PC-3 (cell line): Measurements from ENCODE around the gene SFXN2. TPM values are rescaled to one million over a fixed set of nuclear protein-coding genes. Genes with fewer than 3 reads are reported as not detected.

Experiments
- ATAC-seq: fragments of 200-7000 bp; cut with Tn5 transposase; 2 replicates; pipeline ENCODE4 v1.9.1; 2020; ENCODE audit warnings: mild to moderate bottlenecking, moderate library complexity
- BruUV-seq: library from RNA; stranded (reverse); fragments of 400-500 nt; replicated peaks from 2 replicates; lab custom pipeline; 2021; lab: Mats Ljungman, UMichigan
- CTCF ChIA-PET: fragments of 300-600 bp; sonication (Branson Sonifier 250); formaldehyde crosslinking; loops from one replicate; lab custom pipeline; 2022; ENCODE audit warnings: antibody characterized with exemption; lab: Charles Lee
- POLR2A ChIA-PET: fragments of 300-600 bp; sonication (Branson Sonifier 250); formaldehyde crosslinking; loops from one replicate; lab custom pipeline; 2022; ENCODE audit warnings: antibody characterized with exemption; ENCODE audit not compliant: unreplicated experiment; lab: Charles Lee
- DNase-seq: peaks from one replicate; pipeline ENCODE4 v3.0.0-alpha.2; 2015
- H2AFZ ChIP-seq: fragments of 300-600 bp; sonication (generic); 2 replicates; pipeline ENCODE4 v1.6.0; 2016; ENCODE audit warnings: antibody characterized with exemption, low read length
- H3F3A ChIP-seq: fragments of 300-600 bp; sonication (generic); one replicate; pipeline ENCODE4 v1.6.0; 2017; ENCODE audit warnings: antibody characterized with exemption, low read length, control low read depth, mild to moderate bottlenecking; ENCODE audit not compliant: unreplicated experiment
- H3K27ac ChIP-seq: fragments of 300-600 bp; sonication (generic); 2 replicates; pipeline ENCODE4 v1.5.1; 2016; ENCODE audit warnings: mild to moderate bottlenecking, low read length
- H3K27me3 ChIP-seq: fragments of 300-600 bp; sonication (generic); 2 replicates; pipeline ENCODE4 v1.6.1; 2016; ENCODE audit warnings: low read length, mixed read lengths
- H3K36me3 ChIP-seq: fragments of 300-600 bp; sonication (generic); 2 replicates; pipeline ENCODE4 v1.6.1; 2016; ENCODE audit warnings: low read depth, mixed run types, low read length, mixed read lengths
- H3K4me1 ChIP-seq: fragments of 300-600 bp; sonication (generic); 2 replicates; pipeline ENCODE4 v1.5.1; 2016; ENCODE audit warnings: low read length; ENCODE audit not compliant: insufficient read depth
- H3K4me2 ChIP-seq: fragments of 300-600 bp; sonication (generic); 2 replicates; pipeline ENCODE4 v1.6.0; 2016; ENCODE audit warnings: low read length
- H3K4me3 ChIP-seq: fragments of 300-600 bp; sonication (generic); 2 replicates; pipeline ENCODE4 v1.5.1; 2016; ENCODE audit warnings: mild to moderate bottlenecking, low read length, mixed read lengths
- H3K79me2 ChIP-seq: fragments of 300-600 bp; sonication (generic); 2 replicates; pipeline ENCODE4 v1.6.1; 2017; ENCODE audit warnings: low read length, mixed read lengths
- H3K9ac ChIP-seq: fragments of 300-600 bp; sonication (generic); 2 replicates; pipeline ENCODE4 v1.6.0; 2016; ENCODE audit warnings: mild to moderate bottlenecking, low read length
- H3K9me2 ChIP-seq: fragments of 300-600 bp; sonication (generic); replicated peaks from 2 replicates; pipeline ENCODE4 v1.6.1; 2016; ENCODE audit warnings: mixed run types, low read length, mixed read lengths
- H3K9me3 ChIP-seq: fragments of 300-600 bp; sonication (generic); 2 replicates; pipeline ENCODE4 v1.6.1; 2016; ENCODE audit warnings: low read length, mixed read lengths
- H4K20me1 ChIP-seq: fragments of 300-600 bp; sonication (generic); 2 replicates; pipeline ENCODE4 v1.6.1; 2016; ENCODE audit warnings: low read length, mixed read lengths
- EZH2 ChIP-seq: fragments of 300-600 bp; sonication (generic); IDR thresholded peaks from one replicate; pipeline ENCODE4 v1.6.1; 2017; ENCODE audit warnings: antibody characterized with exemption, mild to moderate bottlenecking, low read length; ENCODE audit not compliant: unreplicated experiment
- EZH2phosphoT487 ChIP-seq: fragments of 300-600 bp; sonication (generic); IDR thresholded peaks from 2 replicates; pipeline ENCODE4 v1.6.1; 2018; ENCODE audit warnings: mild to moderate bottlenecking, antibody characterized with exemption, low read length, borderline replicate concordance
- intact Hi-C: fragments of 100-400 bp; cut with micrococcal nuclease; formaldehyde crosslinking; loops from 2 replicates; pipeline ENCODE4 v1.9.0; 2023
- total RNA-seq: library from RNA; depleted of rRNA; stranded (reverse); fragments of >200 nt; gene quantifications from 2 replicates; pipeline ENCODE4 v1.2.3, GENCODE V29; 2014
- TF ChIP-seq, protein P1 (sequence below): fragments of 300-600 bp; sonication (generic); conservative IDR thresholded peaks from 2 replicates; pipeline ENCODE4 v1.5.1; 2017; ENCODE audit warnings: antibody characterized with exemption, low read depth, mild to moderate bottlenecking, low read length

The SFXN2 gene
- total RNA-seq, 1 experiment from 2014 or later: 10.3 TPM

DNA sequence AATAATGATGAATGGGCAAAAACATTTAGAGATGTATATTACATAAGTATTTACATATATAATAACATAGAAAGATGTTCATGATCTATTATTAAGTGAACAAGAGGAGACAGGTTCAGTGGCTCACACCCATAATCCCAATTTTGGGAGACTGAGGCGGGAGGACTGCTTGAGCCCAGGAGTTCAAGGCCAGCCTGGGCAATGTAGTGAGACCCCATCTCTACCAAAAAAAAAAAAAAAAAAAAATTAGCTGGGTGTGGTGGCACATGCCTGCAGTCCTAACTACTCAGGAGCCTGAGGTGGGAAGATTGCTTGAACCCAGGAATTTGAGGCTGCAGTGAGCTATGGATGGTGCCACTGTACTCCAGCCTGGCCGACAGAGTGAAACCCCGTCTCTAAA is 12.6 kb upstream of the SFXN2 start:
- no peaks in the 10 kb centered on the region for H3K9me3 ChIP-seq
- no peak overlapping the region for H3K4me3 ChIP-seq
- H4K20me1 ChIP-seq: no peaks in the 10 kb centered on the region
- H2AFZ ChIP-seq: no peak overlapping the region
- no peak overlapping the region for H3K9ac ChIP-seq
- H3F3A ChIP-seq: no peaks in the 10 kb centered on the region
- no TSS peak for BruUV-seq
- CTCF ChIA-PET: interaction anchor here (0.7 kb wide), 1 partner anchor 58 kb away, joined by 3 read pairs; no protein-coding TSS in a partner anchor
- intact Hi-C loops: no loop called here
- H3K27ac ChIP-seq: no peak overlapping the region
- POLR2A ChIA-PET: no interaction called here
- no peak overlapping the region for H3K4me2 ChIP-seq
- no peaks in the 10 kb centered on the region for H3K79me2 ChIP-seq
- no peaks in the 10 kb centered on the region for H3K9me2 ChIP-seq
- DNase-seq (no peak), ATAC-seq (no peak)
- no peaks in the 10 kb centered on the region; the same call in 1 of the 2 replicates for H3K4me1 ChIP-seq
- H3K27me3 ChIP-seq: no peaks in the 10 kb centered on the region
- TF ChIP-seq EZH2: no peak
- TF ChIP-seq, protein P1, sequence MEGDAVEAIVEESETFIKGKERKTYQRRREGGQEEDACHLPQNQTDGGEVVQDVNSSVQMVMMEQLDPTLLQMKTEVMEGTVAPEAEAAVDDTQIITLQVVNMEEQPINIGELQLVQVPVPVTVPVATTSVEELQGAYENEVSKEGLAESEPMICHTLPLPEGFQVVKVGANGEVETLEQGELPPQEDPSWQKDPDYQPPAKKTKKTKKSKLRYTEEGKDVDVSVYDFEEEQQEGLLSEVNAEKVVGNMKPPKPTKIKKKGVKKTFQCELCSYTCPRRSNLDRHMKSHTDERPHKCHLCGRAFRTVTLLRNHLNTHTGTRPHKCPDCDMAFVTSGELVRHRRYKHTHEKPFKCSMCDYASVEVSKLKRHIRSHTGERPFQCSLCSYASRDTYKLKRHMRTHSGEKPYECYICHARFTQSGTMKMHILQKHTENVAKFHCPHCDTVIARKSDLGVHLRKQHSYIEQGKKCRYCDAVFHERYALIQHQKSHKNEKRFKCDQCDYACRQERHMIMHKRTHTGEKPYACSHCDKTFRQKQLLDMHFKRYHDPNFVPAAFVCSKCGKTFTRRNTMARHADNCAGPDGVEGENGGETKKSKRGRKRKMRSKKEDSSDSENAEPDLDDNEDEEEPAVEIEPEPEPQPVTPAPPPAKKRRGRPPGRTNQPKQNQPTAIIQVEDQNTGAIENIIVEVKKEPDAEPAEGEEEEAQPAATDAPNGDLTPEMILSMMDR: no peak
- no peaks in the 10 kb centered on the region for H3K36me3 ChIP-seq

DNA sequence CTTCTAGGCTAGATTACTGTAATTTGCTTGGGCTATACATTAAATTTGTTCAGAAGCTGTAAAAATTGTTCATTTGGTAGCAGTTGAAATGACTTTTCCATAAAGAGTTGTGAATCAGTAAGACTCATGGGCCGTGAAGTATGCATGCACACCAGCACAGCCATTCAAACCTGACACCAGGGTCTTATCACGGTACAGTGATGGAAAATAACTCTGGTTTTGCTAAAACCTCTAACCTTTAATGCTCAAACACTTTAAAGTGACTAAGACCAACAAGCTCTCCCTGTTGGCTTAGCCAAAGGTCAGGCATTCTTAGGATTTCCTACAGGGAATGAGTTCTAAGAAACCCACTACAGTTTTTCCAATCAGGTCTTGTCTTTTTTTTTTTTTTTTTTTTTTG is 11.7 kb upstream of the SFXN2 start:
- DNase-seq (no peak), ATAC-seq (no peak)
- TF ChIP-seq, protein P1: no peak
- TF ChIP-seq EZH2 (no peak), EZH2phosphoT487 (no peak)
- no peak overlapping the region for H3K9ac ChIP-seq
- no peaks in the 10 kb centered on the region for H3K79me2 ChIP-seq
- no peak overlapping the region for H2AFZ ChIP-seq
- no peak overlapping the region for H3K27ac ChIP-seq
- no peak overlapping the region for H3K4me3 ChIP-seq
- BruUV-seq: no TSS peak
- no peaks in the 10 kb centered on the region for H4K20me1 ChIP-seq
- H3K9me3 ChIP-seq: no peaks in the 10 kb centered on the region
- no peaks in the 10 kb centered on the region for H3K36me3 ChIP-seq
- H3K4me2 ChIP-seq: no peak overlapping the region
- intact Hi-C loops: no loop called here
- no peaks in the 10 kb centered on the region; the same call in 1 of the 2 replicates for H3K4me1 ChIP-seq
- no peaks in the 10 kb centered on the region for H3F3A ChIP-seq
- H3K27me3 ChIP-seq: no peaks in the 10 kb centered on the region
- ChIA-PET POLR2A (no interaction called here), CTCF (no interaction called here)
- no peaks in the 10 kb centered on the region for H3K9me2 ChIP-seq

DNA sequence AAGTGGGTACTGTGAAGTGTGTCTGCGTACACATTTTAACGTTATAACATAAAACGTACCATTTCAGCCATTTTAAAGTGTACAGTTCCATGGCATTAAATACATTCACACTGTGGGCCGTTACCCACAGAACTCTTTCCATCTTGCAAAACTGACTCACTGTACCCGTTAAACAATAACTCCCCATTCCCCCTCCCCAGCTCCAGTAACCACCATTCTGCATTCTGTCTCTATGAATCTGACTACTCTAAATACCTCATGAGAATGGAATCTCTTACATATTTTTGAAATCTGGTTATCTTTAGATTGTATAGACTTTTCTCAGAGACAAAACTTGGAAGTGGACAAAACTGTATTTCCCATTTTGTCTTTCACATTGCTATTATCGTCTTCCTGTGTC is 9.5 kb upstream of the SFXN2 start:
- BruUV-seq: no TSS peak

More for the DNA sequence above, 9.5 kb upstream of the SFXN2 start:
- no peaks in the 10 kb centered on the region for H3K79me2 ChIP-seq
- H3K27ac ChIP-seq: no peak overlapping the region
- ChIA-PET POLR2A (no interaction called here), CTCF (no interaction called here)
- no peaks in the 10 kb centered on the region for H3K9me2 ChIP-seq
- TF ChIP-seq, protein P1: no peak
- TF ChIP-seq EZH2phosphoT487 (no peak), EZH2 (no peak)
- no peak overlapping the region for H2AFZ ChIP-seq
- no peaks in the 10 kb centered on the region for H4K20me1 ChIP-seq
- no peaks in the 10 kb centered on the region for H3F3A ChIP-seq
- intact Hi-C loops: no loop called here
- ATAC-seq (no peak), DNase-seq (no peak)
- H3K4me2 ChIP-seq: no peak overlapping the region
- H3K27me3 ChIP-seq: no peaks in the 10 kb centered on the region
- H3K4me1 ChIP-seq: no peaks in the 10 kb centered on the region; the same call in 1 of the 2 replicates
- no peak overlapping the region for H3K9ac ChIP-seq
- no peaks in the 10 kb centered on the region for H3K36me3 ChIP-seq
- no peaks in the 10 kb centered on the region for H3K9me3 ChIP-seq
- no peak overlapping the region for H3K4me3 ChIP-seq
